HEK293T (cell line): ENCODE results near the gene SLC40A1.

Experiments used
- CTCF ChIA-PET: fragments of 350-600 bp; formaldehyde crosslinking; extraction: SDS; loops from one replicate; lab custom pipeline; 2021; ENCODE audit warnings: antibody characterized with exemption, inconsistent platforms; lab: Yijun Ruan, JAX
- POLR2A ChIA-PET: fragments of 350-600 bp; formaldehyde crosslinking; extraction: SDS; loops from one replicate; lab custom pipeline; 2020; ENCODE audit warnings: antibody characterized with exemption, inconsistent platforms; lab: Yijun Ruan, JAX
- DNase-seq: peaks from one replicate; pipeline ENCODE4 v3.0.0; 2012; ENCODE audit warnings: mixed read lengths; ENCODE audit errors: extremely low spot score
- ARNT ChIP-seq: fragments of 450-650 bp; IDR thresholded peaks from 2 replicates; pipeline ENCODE4 v1.6.1; 2017; ENCODE audit warnings: mild to moderate bottlenecking
- BHLHE40 ChIP-seq: fragments of 450-650 bp; IDR thresholded peaks from 2 replicates; pipeline ENCODE4 v1.6.1; 2016; ENCODE audit warnings: mild to moderate bottlenecking, moderate library complexity, borderline replicate concordance
- CTBP1 ChIP-seq: fragments of 450-650 bp; IDR thresholded peaks from 2 replicates; pipeline ENCODE4 v1.6.1; 2016; ENCODE audit warnings: borderline replicate concordance
- ELF4 ChIP-seq: fragments of 450-650 bp; IDR thresholded peaks from 2 replicates; pipeline ENCODE4 v1.6.1; 2017; ENCODE audit warnings: antibody characterized with exemption
- FOXA1 ChIP-seq: fragments of 450-650 bp; IDR thresholded peaks from 2 replicates; pipeline ENCODE4 v1.6.1; 2016; ENCODE audit warnings: mild to moderate bottlenecking
- FOXK2 ChIP-seq: fragments of 450-650 bp; IDR thresholded peaks from 2 replicates; pipeline ENCODE4 v1.6.1; 2016; ENCODE audit warnings: mild to moderate bottlenecking
- FOXM1 ChIP-seq: fragments of 450-650 bp; IDR thresholded peaks from 2 replicates; pipeline ENCODE4 v1.6.1; 2017; ENCODE audit warnings: mild to moderate bottlenecking, borderline replicate concordance
- HDGF ChIP-seq: fragments of 450-650 bp; IDR thresholded peaks from 2 replicates; pipeline ENCODE4 v1.6.1; 2017; ENCODE audit warnings: antibody characterized with exemption, borderline replicate concordance
- L3MBTL2 ChIP-seq: fragments of 450-650 bp; conservative IDR thresholded peaks from 2 replicates; pipeline ENCODE4 v1.6.1; 2016; ENCODE audit warnings: mild to moderate bottlenecking
- LEF1 ChIP-seq: fragments of 450-650 bp; IDR thresholded peaks from 2 replicates; pipeline ENCODE4 v1.6.1; 2017; ENCODE audit warnings: mild to moderate bottlenecking, borderline replicate concordance
- NFRKB ChIP-seq: fragments of 450-650 bp; IDR thresholded peaks from 2 replicates; pipeline ENCODE4 v1.6.1; 2016; ENCODE audit warnings: mild to moderate bottlenecking, moderate library complexity
- PKNOX1 ChIP-seq: fragments of 450-650 bp; IDR thresholded peaks from 2 replicates; pipeline ENCODE4 v1.6.1; 2016
- SP1 ChIP-seq: fragments of 450-650 bp; IDR thresholded peaks from 2 replicates; pipeline ENCODE4 v1.6.1; 2017
- SUZ12 ChIP-seq: fragments of 450-650 bp; IDR thresholded peaks from 2 replicates; pipeline ENCODE4 v1.6.1; 2016; ENCODE audit warnings: mild to moderate bottlenecking
- TARDBP ChIP-seq: fragments of 450-650 bp; IDR thresholded peaks from 2 replicates; pipeline ENCODE4 v1.6.1; 2016
- ZNF384 ChIP-seq: fragments of 450-650 bp; IDR thresholded peaks from 2 replicates; pipeline ENCODE4 v1.6.1; 2016

SLC40A1 gene

GRCh38 chr2:189580658-189581353 lies at the start of gene SLC40A1:
SLC40A1 (minus strand) TSS chr2:189580786; CDS start chr2:189580460, 326 bp downstream.
- ChIA-PET CTCF (interaction anchor here (1.0 kb wide), 2 partner anchors 80 to 115 kb away, joined by 4 to 6 read pairs; partner anchors contain the start of gene ASNSD1), POLR2A (interaction anchor here (0.6 to 1.3 kb wide), 18 partner anchors 8 to 740 kb away, joined by 3 to 9 read pairs (median 3); partner anchors contain the start of gene WDR75)
- peak; percentile 88 for DNase-seq
- TF ChIP-seq SUZ12 (no peak), L3MBTL2 (peak; percentile 79), BHLHE40 (no peak), CTBP1 (no peak), SP1 (no peak), TARDBP (no peak), FOXM1 (0 out of 2 replicates have a peak, but pooled peaks have one; percentile 58)

GRCh38 chr2:189629531-189630453 lies 49.2 kb upstream of the SLC40A1 start:
- no peak for DNase-seq
- CTCF ChIA-PET, result no interaction called here
- TF ChIP-seq FOXK2 (no peak), FOXA1 (no peak)
- POLR2A ChIA-PET, result interaction anchor here (1.2 to 1.4 kb wide), 2 partner anchors 9 to 49 kb away, joined by 3 to 4 read pairs; partner anchors contain the start of gene SLC40A1

GRCh38 chr2:189628817-189629530 lies 48.4 kb upstream of the SLC40A1 start:
- no peak for DNase-seq
- CTCF ChIA-PET, result no interaction called here
- TF ChIP-seq PKNOX1, result no peak
- no peak for TF ChIP-seq L3MBTL2
- no peak for TF ChIP-seq TARDBP
- TF ChIP-seq SP1, result no peak
- TF ChIP-seq FOXM1, result no peak
- no peak for TF ChIP-seq SUZ12
- no peak for TF ChIP-seq NFRKB
- TF ChIP-seq ZNF384, result no peak
- no peak for TF ChIP-seq ELF4
- no peak for TF ChIP-seq ARNT
- TF ChIP-seq LEF1, result no peak
- TF ChIP-seq BHLHE40, result no peak
- POLR2A ChIA-PET, result interaction anchor here (1.4 kb wide), 1 partner anchor 49 kb away, joined by 4 read pairs; the partner anchor contains the start of gene SLC40A1

- TF ChIP-seq NFRKB, result no peak
- no peak for TF ChIP-seq CTBP1
- TF ChIP-seq PKNOX1, result no peak
- TF ChIP-seq FOXM1, result no peak
- no peak for TF ChIP-seq SUZ12
- TF ChIP-seq ELF4, result no peak
- TF ChIP-seq ARNT, result no peak
- no peak for TF ChIP-seq FOXK2
- no peak for TF ChIP-seq SP1
- no peak for TF ChIP-seq L3MBTL2
- no peak for TF ChIP-seq HDGF
- TF ChIP-seq TARDBP, result no peak
- no peak for TF ChIP-seq ZNF384
- no peak for TF ChIP-seq BHLHE40
- no peak for TF ChIP-seq LEF1
- no peak for TF ChIP-seq FOXA1
- no peak for DNase-seq
- CTCF ChIA-PET, result no interaction called here
- POLR2A ChIA-PET, result no interaction called here
Measured at GRCh38 chr2:189627789-189628188, 47.2 kb upstream of the SLC40A1 start.

GRCh38 chr2:189625636-189626035 lies 45.0 kb upstream of the SLC40A1 start:
- ChIA-PET POLR2A (no interaction called here), CTCF (no interaction called here)
- DNase-seq, result no peak
- TF ChIP-seq L3MBTL2 (no peak), LEF1 (no peak), PKNOX1 (no peak), HDGF (no peak), FOXM1 (no peak), BHLHE40 (no peak), CTBP1 (no peak), ELF4 (no peak), SP1 (no peak), TARDBP (no peak), SUZ12 (no peak), ARNT (no peak), ZNF384 (no peak)
